Measurements from ENCODE around the gene ARL15.
A peak's percentile ranks its signal among the peaks of the same experiment; 100 is the strongest.

Gene ARL15

GRCh38 chr5:54073735-54074134 is 236.6 kb downstream of the ARL15 start:
- H3K4me3 ChIP-seq (ENCODE audit: low read depth, low read length), result no peak overlapping the region
- no peak overlapping the region for H4K91ac ChIP-seq (ENCODE audit: low read depth, low read length)
- H3K79me2 ChIP-seq (ENCODE audit: control insufficient read depth, insufficient read depth, low read length, poor library complexity), result no peaks in the 10 kb centered on the region
- no peaks in the 10 kb centered on the region for H3K9me3 ChIP-seq (ENCODE audit: insufficient read depth, low read depth, low read length)
- H3K4ac ChIP-seq (ENCODE audit: low read depth, low read length), result no peak overlapping the region
- peak; percentile 4 to 44 for DNase-seq
- H3K79me1 ChIP-seq (ENCODE audit: low read length), result no peaks in the 10 kb centered on the region
- no peak overlapping the region for H3K27ac ChIP-seq (ENCODE audit: low read depth, low read length)
- no peak overlapping the region for H3K9ac ChIP-seq (ENCODE audit: low read length)
- no peak overlapping the region for H2AFZ ChIP-seq (ENCODE audit: insufficient read depth, low read length, poor library complexity)
- H3K18ac ChIP-seq (ENCODE audit: low read length), result no peak overlapping the region
- no peak overlapping the region for H2BK12ac ChIP-seq (ENCODE audit: low read length)
- no peak overlapping the region for H3K23ac ChIP-seq (ENCODE audit: low read length)
- H4K8ac ChIP-seq (ENCODE audit: low read depth, low read length), result no peak overlapping the region
- H3K36me3 ChIP-seq (ENCODE audit: control insufficient read depth in 1 of 2, insufficient read depth in 2 of 2, low read length in 2 of 2), result no peaks in the 10 kb centered on the region
- no peak overlapping the region for H2BK120ac ChIP-seq (ENCODE audit: insufficient read depth, low read length, poor library complexity)
- WGBS (ENCODE audit: extremely low coverage, insufficient coverage, insufficient read length), result no CpG with 5 or more reads among the region's 2 CpGs
- no peak overlapping the region for H4K12ac ChIP-seq (ENCODE audit: low read depth, low read length)
- no peak overlapping the region for H3K14ac ChIP-seq (ENCODE audit: low read length)
- H2BK5ac ChIP-seq (ENCODE audit: low read depth, low read length, poor library complexity), result no peak overlapping the region
- no peak overlapping the region for H2AK5ac ChIP-seq (ENCODE audit: low read length)
- no peak overlapping the region for H3K4me2 ChIP-seq (ENCODE audit: low read length)
- H3K4me1 ChIP-seq (ENCODE audit: control insufficient read depth in 1 of 2, insufficient read depth in 2 of 2, low read length in 2 of 2), result peaks cover 0 to 3% of the 10 kb centered on the region in 2 experiments
- no peaks in the 10 kb centered on the region for H3K27me3 ChIP-seq (ENCODE audit: insufficient read depth, low read length)

- Histone ChIP-seq H2BK120ac (ENCODE audit: insufficient read depth, low read length, poor library complexity) (no peak overlapping the region), H4K12ac (ENCODE audit: low read depth, low read length) (no peak overlapping the region), H3K27ac (ENCODE audit: low read depth, low read length) (no peak overlapping the region), H3K14ac (ENCODE audit: low read length) (no peak overlapping the region), H4K8ac (ENCODE audit: low read depth, low read length) (no peak overlapping the region), H3K18ac (ENCODE audit: low read length) (no peak overlapping the region), H3K79me1 (ENCODE audit: low read length) (no peaks in the 10 kb centered on the region), H3K79me2 (ENCODE audit: control insufficient read depth, insufficient read depth, low read length, poor library complexity) (no peaks in the 10 kb centered on the region), H3K9me3 (ENCODE audit: insufficient read depth, low read depth, low read length) (no peaks in the 10 kb centered on the region), H2BK5ac (ENCODE audit: low read depth, low read length, poor library complexity) (no peak overlapping the region), H3K27me3 (ENCODE audit: insufficient read depth, low read length) (no peaks in the 10 kb centered on the region), H3K9ac (ENCODE audit: low read length) (no peak overlapping the region), H3K4me1 (ENCODE audit: control insufficient read depth in 1 of 2, insufficient read depth in 2 of 2, low read length in 2 of 2) (peaks cover 0 to 3% of the 10 kb centered on the region in 2 experiments), H2BK12ac (ENCODE audit: low read length) (no peak overlapping the region), H3K4me2 (ENCODE audit: low read length) (no peak overlapping the region), H4K91ac (ENCODE audit: low read depth, low read length) (no peak overlapping the region), H3K36me3 (ENCODE audit: control insufficient read depth in 1 of 2, insufficient read depth in 2 of 2, low read length in 2 of 2) (no peaks in the 10 kb centered on the region), H3K4me3 (ENCODE audit: low read depth, low read length) (no peak overlapping the region), H3K23ac (ENCODE audit: low read length) (no peak overlapping the region), H2AFZ (ENCODE audit: insufficient read depth, low read length, poor library complexity) (no peak overlapping the region), H2AK5ac (ENCODE audit: low read length) (no peak overlapping the region), H3K4ac (ENCODE audit: low read depth, low read length) (no peak overlapping the region)
- no CpG with 5 or more reads among the region's 3 CpGs for WGBS (ENCODE audit: extremely low coverage, insufficient coverage, insufficient read length)
- DNase-seq, result no peak
These were observed 237.2 kb downstream of the ARL15 start for GRCh38 chr5:54073131-54073530.

GRCh38 chr5:54066433-54066832 is 243.9 kb downstream of the ARL15 start:
- Histone ChIP-seq H3K27ac (ENCODE audit: low read depth, low read length) (no peak overlapping the region), H3K79me2 (ENCODE audit: control insufficient read depth, insufficient read depth, low read length, poor library complexity) (no peaks in the 10 kb centered on the region), H2AFZ (ENCODE audit: insufficient read depth, low read length, poor library complexity) (no peak overlapping the region), H3K27me3 (ENCODE audit: insufficient read depth, low read length) (no peaks in the 10 kb centered on the region), H4K8ac (ENCODE audit: low read depth, low read length) (no peak overlapping the region), H4K91ac (ENCODE audit: low read depth, low read length) (no peak overlapping the region), H2AK5ac (ENCODE audit: low read length) (no peak overlapping the region), H3K79me1 (ENCODE audit: low read length) (no peaks in the 10 kb centered on the region), H3K18ac (ENCODE audit: low read length) (no peak overlapping the region), H3K36me3 (ENCODE audit: control insufficient read depth in 1 of 2, insufficient read depth in 2 of 2, low read length in 2 of 2) (no peaks in the 10 kb centered on the region), H3K4me1 (ENCODE audit: control insufficient read depth in 1 of 2, insufficient read depth in 2 of 2, low read length in 2 of 2) (no peaks in the 10 kb centered on the region), H2BK5ac (ENCODE audit: low read depth, low read length, poor library complexity) (no peak overlapping the region), H3K23ac (ENCODE audit: low read length) (no peak overlapping the region), H3K9ac (ENCODE audit: low read length) (no peak overlapping the region), H3K9me3 (ENCODE audit: insufficient read depth, low read depth, low read length) (peaks cover 1% of the 10 kb centered on the region), H3K4me2 (ENCODE audit: low read length) (no peak overlapping the region), H4K12ac (ENCODE audit: low read depth, low read length) (no peak overlapping the region), H3K14ac (ENCODE audit: low read length) (no peak overlapping the region), H2BK12ac (ENCODE audit: low read length) (no peak overlapping the region), H2BK120ac (ENCODE audit: insufficient read depth, low read length, poor library complexity) (no peak overlapping the region), H3K4ac (ENCODE audit: low read depth, low read length) (no peak overlapping the region), H3K4me3 (ENCODE audit: low read depth, low read length) (no peak overlapping the region)
- WGBS (ENCODE audit: extremely low coverage, insufficient coverage, insufficient read length), result no CpG with 5 or more reads among the region's 2 CpGs
- no peak for DNase-seq

GRCh38 chr5:54063817-54064216 is 246.6 kb downstream of the ARL15 start:
- H3K4me3 ChIP-seq (ENCODE audit: low read depth, low read length), result no peak overlapping the region
- H2AK5ac ChIP-seq (ENCODE audit: low read length), result no peak overlapping the region
- H3K27me3 ChIP-seq (ENCODE audit: insufficient read depth, low read length), result no peaks in the 10 kb centered on the region
- no peak overlapping the region for H4K12ac ChIP-seq (ENCODE audit: low read depth, low read length)
- no peak overlapping the region for H4K8ac ChIP-seq (ENCODE audit: low read depth, low read length)
- H3K79me1 ChIP-seq (ENCODE audit: low read length), result no peaks in the 10 kb centered on the region
- H3K23ac ChIP-seq (ENCODE audit: low read length), result no peak overlapping the region
- no peaks in the 10 kb centered on the region for H3K36me3 ChIP-seq (ENCODE audit: control insufficient read depth in 1 of 2, insufficient read depth in 2 of 2, low read length in 2 of 2)
- H3K18ac ChIP-seq (ENCODE audit: low read length), result no peak overlapping the region
- H3K4me2 ChIP-seq (ENCODE audit: low read length), result no peak overlapping the region
- no peak for DNase-seq
- H3K27ac ChIP-seq (ENCODE audit: low read depth, low read length), result no peak overlapping the region
- WGBS (ENCODE audit: extremely low coverage, insufficient coverage, insufficient read length), result no CpG with 5 or more reads among the region's 3 CpGs
- no peak overlapping the region for H3K14ac ChIP-seq (ENCODE audit: low read length)
- no peak overlapping the region for H2BK12ac ChIP-seq (ENCODE audit: low read length)
- peaks cover 1% of the 10 kb centered on the region for H3K9me3 ChIP-seq (ENCODE audit: insufficient read depth, low read depth, low read length)
- no peak overlapping the region for H3K4ac ChIP-seq (ENCODE audit: low read depth, low read length)
- H2BK120ac ChIP-seq (ENCODE audit: insufficient read depth, low read length, poor library complexity), result no peak overlapping the region
- H3K9ac ChIP-seq (ENCODE audit: low read length), result no peak overlapping the region
- no peaks in the 10 kb centered on the region for H3K4me1 ChIP-seq (ENCODE audit: control insufficient read depth in 1 of 2, insufficient read depth in 2 of 2, low read length in 2 of 2)
- no peak overlapping the region for H2AFZ ChIP-seq (ENCODE audit: insufficient read depth, low read length, poor library complexity)
- H2BK5ac ChIP-seq (ENCODE audit: low read depth, low read length, poor library complexity), result no peak overlapping the region
- no peaks in the 10 kb centered on the region for H3K79me2 ChIP-seq (ENCODE audit: control insufficient read depth, insufficient read depth, low read length, poor library complexity)
- H4K91ac ChIP-seq (ENCODE audit: low read depth, low read length), result no peak overlapping the region

All from trophoblast cell (in vitro differentiated cells and primary cell).